Activated CD8-positive, alpha-beta T cell treated with anti-CD3 and anti-CD28 coated beads, Interleukin-2, amount 10 ng/mL, durations not matched to agents 7 days and 5 days (primary cell): ENCODE data around the gene PRDM12. TPM values are rescaled to one million over a fixed set of nuclear protein-coding genes. Genes with fewer than 3 reads are reported as not detected.

ENCODE experiments used
- ATAC-seq: fragments of 150-1000 bp; cut with Tn5 transposase; one replicate; pipeline ENCODE4 v1.10.0; 2021; ENCODE audit warnings: moderate library complexity
- CTCF ChIA-PET: fragments of 350-600 bp; sonication (Branson Sonifier 250); formaldehyde crosslinking; loops from one replicate; lab custom pipeline; 2021; ENCODE audit warnings: antibody characterized with exemption; lab: Charles Lee
- POLR2A ChIA-PET: fragments of 350-600 bp; sonication (Branson Sonifier 250); formaldehyde crosslinking; loops from one replicate; lab custom pipeline; 2021; ENCODE audit warnings: antibody characterized with exemption; lab: Charles Lee
- DNase-seq: peaks from one replicate; pipeline ENCODE4 v3.0.0-alpha.2; 2020
- H3K27ac Mint-ChIP-seq: one replicate; pipeline ENCODE4 v1.8.0; 2021; ENCODE audit warnings: mild to moderate bottlenecking, mixed read lengths
- H3K27me3 Mint-ChIP-seq: one replicate; pipeline ENCODE4 v1.8.0; 2021; ENCODE audit warnings: low read depth, mixed read lengths
- H3K36me3 Mint-ChIP-seq: one replicate; pipeline ENCODE4 v1.8.0; 2021; ENCODE audit warnings: low read depth, mixed read lengths
- H3K4me1 Mint-ChIP-seq: one replicate; pipeline ENCODE4 v1.8.0; 2021; ENCODE audit warnings: low read depth, mixed read lengths
- H3K4me3 Mint-ChIP-seq: one replicate; pipeline ENCODE4 v1.8.0; 2021; ENCODE audit warnings: mild to moderate bottlenecking, mixed read lengths
- H3K9me3 Mint-ChIP-seq: one replicate; pipeline ENCODE4 v1.8.0; 2022; ENCODE audit warnings: mixed read lengths; ENCODE audit not compliant: insufficient read depth
- total RNA-seq, 2 experiments: library from RNA; stranded (reverse); gene quantifications; one replicate each; pipeline ENCODE4 v1.2.3, GENCODE V29; 2021

The PRDM12 gene
- total RNA-seq, 2 experiments from 2014 or later: not detected

DNA sequence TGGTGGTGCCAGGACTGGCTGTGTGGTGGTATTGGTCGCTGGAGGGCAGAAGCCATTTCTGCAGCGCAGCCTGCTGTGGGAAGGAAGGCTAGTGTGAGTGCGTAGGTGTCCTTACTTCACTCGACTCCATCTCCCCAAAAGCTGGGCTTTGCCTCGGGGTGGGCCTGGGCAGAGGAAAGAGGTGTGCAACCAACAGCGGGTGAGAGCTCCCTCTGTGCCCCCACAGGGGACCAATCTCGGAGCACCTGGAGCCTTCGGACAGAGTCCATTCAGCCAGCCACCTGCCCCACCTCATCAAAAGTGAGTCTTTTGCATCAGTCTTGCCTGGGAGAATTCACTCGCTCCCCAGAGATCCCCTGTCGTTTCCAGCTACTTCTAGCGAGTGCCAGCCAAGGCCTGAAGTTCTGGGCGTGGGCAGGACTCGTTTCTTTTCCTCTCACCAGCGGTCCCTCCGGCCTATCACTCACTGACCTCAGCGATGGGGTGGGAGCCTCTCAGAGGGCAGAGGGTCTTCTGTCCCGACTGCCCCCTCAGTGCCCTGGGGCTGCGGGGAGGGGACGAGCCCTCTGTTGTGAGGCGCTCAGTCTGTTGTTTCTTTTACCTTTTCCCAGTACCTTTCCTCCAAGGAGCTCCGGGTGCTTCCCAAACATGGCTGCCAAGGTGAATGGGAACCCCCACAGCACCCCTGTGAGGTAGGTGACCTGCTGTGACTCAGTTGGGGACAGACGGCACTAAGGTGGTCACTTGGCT is 32.9 kb upstream of the PRDM12 start:
- CTCF ChIA-PET: no interaction called here
- DNase-seq: no peak
- ATAC-seq: no peak
- Mint-ChIP-seq H3K27me3 (no peaks in the 10 kb centered on the region), H3K4me3 (no peak overlapping the region), H3K27ac (no peak overlapping the region), H3K9me3 (no peaks in the 10 kb centered on the region), H3K36me3 (peaks cover 29% of the 10 kb centered on the region), H3K4me1 (no peaks in the 10 kb centered on the region)
- POLR2A ChIA-PET: no interaction called here

DNA sequence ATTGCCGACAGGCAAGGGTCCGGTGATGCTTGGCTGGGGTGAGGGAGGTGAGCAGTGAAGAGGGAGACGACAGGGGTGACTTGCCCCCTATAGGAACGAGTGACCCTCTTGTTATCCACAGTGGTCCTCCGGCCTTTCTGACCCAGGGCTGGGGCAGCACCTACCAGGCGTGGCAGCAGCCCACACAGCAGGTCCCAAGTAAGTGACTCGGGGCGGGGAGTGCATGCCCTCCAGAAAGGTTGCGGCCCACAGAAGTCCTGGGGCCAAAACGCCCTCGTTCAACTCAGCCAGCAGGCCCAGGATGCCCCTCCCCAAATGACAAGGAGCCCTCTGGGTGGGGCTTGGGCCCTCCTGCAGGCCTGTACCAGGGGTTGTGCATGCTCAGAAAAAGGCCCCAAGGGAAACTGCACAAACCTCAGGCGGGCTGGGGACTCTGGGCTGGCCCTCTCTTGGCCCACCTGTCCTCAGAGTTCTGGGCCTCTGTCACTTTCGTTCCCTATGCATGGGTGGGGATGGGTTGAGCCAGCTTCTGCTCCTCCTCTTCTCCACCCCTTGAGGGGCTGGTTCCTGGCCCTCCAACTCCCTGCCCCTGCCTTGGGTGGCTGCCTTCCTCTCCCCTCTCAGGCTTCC is 32.2 kb upstream of the PRDM12 start:
- Mint-ChIP-seq H3K4me3 (no peak overlapping the region), H3K9me3 (no peaks in the 10 kb centered on the region), H3K4me1 (no peaks in the 10 kb centered on the region), H3K36me3 (peaks cover 26% of the 10 kb centered on the region), H3K27ac (no peak overlapping the region), H3K27me3 (no peaks in the 10 kb centered on the region)
- ATAC-seq: no peak
- no peak for DNase-seq
- ChIA-PET POLR2A (no interaction called here), CTCF (no interaction called here)

DNA sequence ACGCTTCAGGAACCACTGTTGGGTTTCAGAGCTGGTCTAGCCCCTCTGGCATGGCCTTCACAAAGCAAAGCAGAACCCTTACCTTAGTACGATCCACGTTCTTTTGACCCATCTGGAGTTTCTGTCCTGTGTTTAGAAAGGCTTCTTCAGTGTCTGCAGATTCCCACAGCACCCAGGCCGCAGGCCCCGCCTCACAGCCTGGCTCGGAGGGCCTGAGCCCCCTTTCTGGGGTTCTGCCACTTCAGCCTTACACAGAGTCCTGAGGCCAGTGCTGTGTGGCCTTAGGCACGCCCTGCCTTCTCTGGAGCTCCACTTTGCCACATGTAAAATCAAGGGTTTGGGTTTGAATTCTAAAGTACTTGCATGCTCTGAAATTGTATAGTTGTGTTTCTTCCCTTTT is 31.6 kb upstream of the PRDM12 start:
- Mint-ChIP-seq H3K36me3 (peaks cover 22% of the 10 kb centered on the region), H3K4me3 (no peak overlapping the region), H3K27me3 (no peaks in the 10 kb centered on the region), H3K9me3 (no peaks in the 10 kb centered on the region), H3K4me1 (no peaks in the 10 kb centered on the region), H3K27ac (no peak overlapping the region)
- no peak for ATAC-seq
- no peak for DNase-seq
- ChIA-PET POLR2A (no interaction called here), CTCF (no interaction called here)

DNA sequence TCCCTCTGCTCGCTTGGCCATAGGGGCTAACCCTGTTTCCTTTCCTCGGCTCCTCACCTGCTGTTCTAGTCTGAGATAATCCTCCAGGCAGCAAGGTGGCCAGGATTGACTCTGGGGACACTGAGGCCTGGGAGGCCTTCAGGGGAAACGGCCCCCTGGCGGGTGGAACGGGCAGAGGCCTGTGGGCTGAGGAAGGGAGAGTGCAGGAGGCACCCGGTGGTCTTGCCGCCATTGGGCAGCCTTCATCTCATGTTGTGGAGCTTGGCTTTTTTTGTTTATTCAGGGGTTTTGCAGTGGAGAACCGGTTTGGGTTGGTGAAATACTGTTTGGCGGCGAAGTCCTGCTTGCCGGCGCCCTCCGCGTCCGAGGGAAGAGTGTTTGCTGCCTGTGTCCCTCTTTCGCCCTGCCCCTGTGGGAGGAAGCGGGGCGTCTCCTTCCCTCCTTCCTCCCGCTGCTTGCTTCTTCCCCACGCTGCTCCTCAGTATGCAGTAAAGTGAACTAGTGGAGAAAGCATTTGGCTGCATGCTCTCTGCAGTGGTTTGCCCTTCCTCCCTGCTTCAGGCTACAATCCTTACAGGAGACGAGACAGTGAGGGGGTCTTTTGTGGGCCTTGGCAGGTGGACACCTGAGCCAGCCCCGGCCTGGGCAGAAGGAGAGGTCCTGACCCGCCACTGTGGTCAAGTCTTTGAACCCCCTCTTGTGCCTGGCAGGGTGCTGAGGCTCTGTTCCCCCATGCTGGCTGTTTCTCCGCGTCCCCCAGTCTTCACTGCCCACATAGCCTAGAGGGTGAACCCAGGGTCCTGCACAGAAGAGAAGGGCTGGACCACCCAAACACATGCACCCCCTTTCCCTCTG is 30.8 kb upstream of the PRDM12 start:
- CTCF ChIA-PET: no interaction called here
- no peak overlapping the region for H3K4me3 Mint-ChIP-seq
- ATAC-seq (no peak), DNase-seq (no peak)
- H3K36me3 Mint-ChIP-seq: peaks cover 26% of the 10 kb centered on the region
- no peaks in the 10 kb centered on the region for H3K4me1 Mint-ChIP-seq
- no peaks in the 10 kb centered on the region for H3K27me3 Mint-ChIP-seq
- POLR2A ChIA-PET: no interaction called here
- no peaks in the 10 kb centered on the region for H3K9me3 Mint-ChIP-seq
- no peak overlapping the region for H3K27ac Mint-ChIP-seq

DNA sequence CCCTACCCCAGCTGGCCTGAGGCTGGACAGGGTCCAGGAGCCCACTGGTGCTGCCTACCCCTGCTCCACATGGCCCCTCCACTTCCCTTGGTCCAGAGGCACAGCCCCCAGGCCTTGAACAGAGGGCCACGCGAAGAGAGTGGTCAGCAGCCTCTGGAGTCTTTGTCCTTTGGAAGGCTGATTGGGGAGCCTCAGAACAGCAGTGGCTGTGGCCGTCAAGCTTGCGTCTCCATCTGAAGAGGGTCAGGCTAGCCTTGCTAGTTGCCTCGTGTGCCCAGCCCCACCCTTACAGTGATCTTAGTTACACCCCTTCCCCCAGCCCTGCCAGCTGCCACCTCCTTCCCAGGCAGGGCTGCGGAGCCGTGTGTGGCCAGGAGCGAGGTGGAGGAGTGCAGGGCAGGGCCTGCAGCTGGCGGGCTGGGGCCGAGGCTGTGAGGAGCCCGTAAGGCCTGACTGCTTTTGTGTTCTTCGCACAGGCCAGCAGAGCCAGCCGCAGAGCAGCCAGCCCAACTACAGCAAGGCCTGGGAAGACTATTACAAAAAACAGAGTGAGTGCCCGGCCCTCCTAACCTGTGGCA is 30.1 kb upstream of the PRDM12 start:
- DNase-seq (no peak), ATAC-seq (no peak)
- no peak overlapping the region for H3K27ac Mint-ChIP-seq
- CTCF ChIA-PET: no interaction called here
- peaks cover 29% of the 10 kb centered on the region for H3K36me3 Mint-ChIP-seq
- H3K9me3 Mint-ChIP-seq: no peaks in the 10 kb centered on the region
- no peaks in the 10 kb centered on the region for H3K27me3 Mint-ChIP-seq
- H3K4me3 Mint-ChIP-seq: no peak overlapping the region
- H3K4me1 Mint-ChIP-seq: no peaks in the 10 kb centered on the region
- POLR2A ChIA-PET: no interaction called here

DNA sequence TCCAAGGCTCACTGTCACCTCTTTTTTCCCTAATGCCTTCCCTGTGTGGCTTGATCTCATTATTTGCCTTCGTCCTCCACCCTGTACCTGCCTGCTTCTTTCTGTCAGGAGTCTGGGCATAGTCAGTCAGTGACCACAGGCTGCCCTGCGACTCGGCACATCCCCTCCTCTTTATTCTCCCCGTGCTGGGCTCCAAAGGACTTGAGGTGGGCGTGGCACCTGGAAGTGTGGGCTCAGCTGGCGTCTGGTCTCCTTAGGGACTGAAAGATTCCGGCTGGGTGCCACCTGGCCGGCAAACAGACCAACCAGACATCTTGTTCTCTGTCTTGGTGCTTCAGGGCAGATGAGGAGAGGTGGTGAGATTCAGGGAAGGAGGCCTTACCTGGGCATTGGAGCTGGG is 29.6 kb upstream of the PRDM12 start:
- Mint-ChIP-seq H3K9me3 (no peaks in the 10 kb centered on the region), H3K4me3 (no peak overlapping the region), H3K4me1 (no peaks in the 10 kb centered on the region), H3K36me3 (peaks cover 26% of the 10 kb centered on the region), H3K27me3 (no peaks in the 10 kb centered on the region), H3K27ac (no peak overlapping the region)
- ChIA-PET CTCF (no interaction called here), POLR2A (no interaction called here)
- DNase-seq (no peak), ATAC-seq (no peak)

DNA sequence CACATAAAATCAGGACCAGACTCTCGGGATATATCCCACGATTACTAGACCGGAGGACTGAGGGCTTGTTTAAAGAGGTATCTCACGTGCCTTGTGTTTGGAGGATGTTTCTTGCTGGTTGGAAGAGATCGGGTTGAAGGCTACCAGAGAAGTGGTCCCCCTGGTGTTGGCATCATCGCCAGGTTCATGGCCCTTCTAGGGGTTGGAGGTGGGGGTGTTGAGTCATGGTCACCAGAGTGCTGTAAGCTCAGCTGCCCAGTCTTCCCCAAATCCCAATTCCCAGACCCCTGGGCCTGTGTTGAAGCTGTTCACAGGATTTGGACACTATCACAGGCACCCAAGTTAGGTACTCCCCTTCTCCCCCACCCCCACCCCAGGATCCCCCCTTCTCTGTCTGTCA is 29.1 kb upstream of the PRDM12 start:
- ChIA-PET CTCF (no interaction called here), POLR2A (no interaction called here)
- ATAC-seq (no peak), DNase-seq (no peak)
- no peaks in the 10 kb centered on the region for H3K9me3 Mint-ChIP-seq
- H3K27me3 Mint-ChIP-seq: no peaks in the 10 kb centered on the region
- H3K4me3 Mint-ChIP-seq: no peak overlapping the region
- no peaks in the 10 kb centered on the region for H3K4me1 Mint-ChIP-seq
- peaks cover 26% of the 10 kb centered on the region for H3K36me3 Mint-ChIP-seq
- no peak overlapping the region for H3K27ac Mint-ChIP-seq

DNA sequence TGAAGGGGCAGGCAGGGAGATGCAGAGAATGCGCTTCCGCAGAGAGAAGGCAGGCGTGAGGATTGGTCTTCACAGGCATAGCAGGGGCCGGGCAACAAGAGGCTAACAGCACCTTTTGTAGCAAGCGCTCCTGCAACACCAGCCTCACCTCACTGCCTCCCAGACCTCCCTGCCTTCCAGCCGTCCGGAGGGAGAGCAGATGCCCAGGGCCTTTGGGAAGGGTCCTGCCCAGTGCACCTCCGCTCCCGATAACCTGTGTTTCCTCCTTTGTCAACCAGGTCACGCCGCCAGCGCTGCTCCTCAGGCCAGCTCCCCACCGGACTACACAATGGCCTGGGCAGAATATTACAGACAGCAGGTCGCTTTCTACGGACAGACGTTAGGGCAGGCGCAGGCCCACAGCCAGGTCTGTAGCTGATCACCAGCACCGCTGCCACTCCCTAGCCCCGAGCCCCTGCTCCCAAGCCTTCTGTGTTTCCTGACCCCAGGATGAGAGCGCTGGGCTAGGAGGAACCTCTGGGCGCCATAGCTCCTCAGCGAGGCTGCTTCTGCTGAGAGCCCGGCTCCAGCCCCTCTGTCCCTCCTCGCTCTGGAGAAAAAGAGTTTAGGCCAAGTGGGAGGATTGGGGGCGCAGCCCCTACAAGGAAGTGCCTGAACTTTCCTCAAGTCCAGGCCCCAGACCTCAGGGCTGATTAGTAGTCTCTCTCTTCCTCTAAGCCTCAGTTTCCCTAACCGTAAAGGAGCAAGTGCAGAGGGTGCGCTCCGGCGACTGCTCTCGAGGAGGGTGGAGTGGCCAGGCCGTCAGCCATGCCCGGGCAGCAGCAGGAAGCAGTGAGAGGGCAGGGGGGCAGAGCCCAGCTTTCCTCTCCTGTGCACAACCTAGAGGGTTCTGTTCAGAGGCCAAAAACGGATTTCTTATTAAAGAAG is 28.4 kb upstream of the PRDM12 start:
- DNase-seq (no peak), ATAC-seq (peak; percentile 15)
- H3K4me3 Mint-ChIP-seq: no peak overlapping the region
- no peaks in the 10 kb centered on the region for H3K27me3 Mint-ChIP-seq
- ChIA-PET POLR2A (no interaction called here), CTCF (no interaction called here)
- H3K4me1 Mint-ChIP-seq: no peaks in the 10 kb centered on the region
- peaks cover 24% of the 10 kb centered on the region for H3K36me3 Mint-ChIP-seq
- no peaks in the 10 kb centered on the region for H3K9me3 Mint-ChIP-seq
- H3K27ac Mint-ChIP-seq: no peak overlapping the region

DNA sequence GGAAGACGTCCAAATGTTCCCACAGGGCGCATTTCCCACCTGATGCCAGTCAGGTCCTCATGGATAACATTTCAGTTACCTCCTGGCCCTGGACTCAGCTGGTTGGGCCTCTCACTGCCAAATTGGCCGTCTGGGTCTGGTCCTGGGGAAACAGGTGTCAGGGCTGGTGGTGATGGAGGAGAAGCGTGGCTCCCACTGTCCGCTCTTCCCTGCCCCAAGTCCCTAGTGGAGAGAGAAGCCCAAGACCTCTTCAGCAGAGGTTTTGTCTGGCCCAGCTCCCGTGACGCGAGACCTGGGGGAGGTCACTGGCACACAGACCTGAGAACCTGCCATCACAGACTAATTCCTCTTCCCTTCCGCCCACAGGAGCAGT is 27.8 kb upstream of the PRDM12 start:
- CTCF ChIA-PET: no interaction called here

DNA sequence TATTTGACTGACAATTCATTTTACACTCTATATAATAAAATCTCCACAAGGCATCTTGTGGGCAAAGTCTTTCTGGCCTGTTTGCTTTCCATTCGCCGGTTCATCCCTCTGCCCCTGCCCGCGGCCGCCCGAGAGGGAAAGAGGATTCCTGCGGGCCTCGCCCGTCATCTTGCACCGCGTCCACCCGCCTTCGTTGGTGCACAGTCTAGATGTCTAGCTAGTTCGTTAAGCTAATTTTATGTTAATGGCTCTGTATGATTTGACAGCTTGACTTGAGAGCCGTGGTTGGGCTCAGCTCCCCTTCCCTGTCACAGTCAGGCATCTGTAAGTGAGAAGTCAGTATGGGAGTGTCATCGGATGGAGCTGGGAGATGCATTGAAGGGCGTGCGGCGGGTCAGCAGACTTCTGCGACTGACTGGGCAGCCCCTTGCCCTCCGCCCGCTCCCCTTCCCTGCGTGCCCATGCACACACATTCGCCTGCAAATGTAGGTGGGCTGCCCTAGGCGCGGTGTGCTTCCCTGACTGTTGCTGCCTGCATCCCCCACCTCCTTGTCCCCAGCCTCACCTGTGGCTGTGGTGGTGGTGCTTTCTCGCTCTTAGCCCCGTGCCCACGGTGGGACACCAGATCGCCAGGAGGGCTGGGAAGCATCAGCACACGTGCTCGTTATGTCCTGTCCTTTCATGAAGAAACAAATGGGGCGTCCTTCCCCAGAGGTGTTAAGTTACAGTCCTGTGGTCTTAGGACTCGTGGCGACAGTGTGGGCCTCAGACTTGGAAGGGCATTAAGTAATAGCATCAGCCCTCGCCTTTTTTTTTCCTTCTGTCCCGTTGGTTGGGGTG is 25.9 kb upstream of the PRDM12 start:
- no peak for ATAC-seq
- Mint-ChIP-seq H3K36me3 (peaks cover 18% of the 10 kb centered on the region), H3K9me3 (no peaks in the 10 kb centered on the region), H3K27ac (no peak overlapping the region), H3K4me1 (no peaks in the 10 kb centered on the region), H3K4me3 (no peak overlapping the region), H3K27me3 (no peaks in the 10 kb centered on the region)
- CTCF ChIA-PET: interaction anchor here (1.0 kb wide), 1 partner anchor 15 kb away, joined by 4 read pairs; no protein-coding TSS in a partner anchor
- no peak for DNase-seq
- POLR2A ChIA-PET: no interaction called here

More for the DNA sequence above, 27.8 kb upstream of the PRDM12 start:
- no peak for ATAC-seq
- Mint-ChIP-seq H3K27ac (no peak overlapping the region), H3K27me3 (no peaks in the 10 kb centered on the region), H3K9me3 (no peaks in the 10 kb centered on the region), H3K4me1 (no peaks in the 10 kb centered on the region), H3K4me3 (no peak overlapping the region), H3K36me3 (peaks cover 18% of the 10 kb centered on the region)
- no peak for DNase-seq
- POLR2A ChIA-PET: no interaction called here
